ENCODE measurements around the gene ATP10A. TPM values are rescaled to one million over a fixed set of nuclear protein-coding genes. Genes with fewer than 3 reads are reported as not detected.

Gene ATP10A
- polyA plus RNA-seq, 1 donor from 2014 or later: not detected

DNA sequence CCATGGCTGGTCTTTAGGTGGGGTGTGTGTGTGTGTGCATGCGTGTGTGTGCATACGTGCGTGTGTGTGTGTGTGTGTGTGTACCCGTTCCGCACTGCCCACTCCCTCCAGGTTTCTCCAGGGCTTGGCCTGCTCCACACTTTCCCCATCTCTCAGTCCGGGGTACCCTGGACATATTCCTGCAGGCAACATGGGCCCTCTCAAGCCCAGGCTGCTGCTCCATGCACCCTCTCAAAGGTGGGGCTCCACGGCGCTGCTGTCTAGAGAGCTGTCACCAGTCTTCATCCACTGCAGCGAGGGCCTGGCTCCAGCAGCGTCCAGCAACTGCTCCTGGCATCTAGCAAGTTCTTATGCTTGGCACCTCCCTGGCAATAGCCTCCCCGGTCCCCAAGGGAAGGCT, 86.1 kb downstream of the ATP10A start:
- H3K9ac ChIP-seq (ENCODE audit: low read length): no peak overlapping the region
- no peak overlapping the region for H2AFZ ChIP-seq (ENCODE audit: low read depth, low read length)
- TF ChIP-seq EP300 (conservative IDR thresholded peaks at IDR 0.05; ENCODE audit: poor library complexity, severe bottlenecking): no peak
- TF ChIP-seq RAD21 (conservative IDR thresholded peaks at IDR 0.05): no peak
- TF ChIP-seq REST (IDR thresholded peaks at IDR 0.05; ENCODE audit: borderline replicate concordance): no peak
- TF ChIP-seq SMC3 (conservative IDR thresholded peaks at IDR 0.05; ENCODE audit: poor library complexity): no peak
- no peak for TF ChIP-seq TAF1 (IDR thresholded peaks at IDR 0.05; ENCODE audit: low read depth)
- no peak for TF ChIP-seq CTCF (IDR thresholded peaks at IDR 0.05; ENCODE audit: poor library complexity, severe bottlenecking)
- no peak overlapping the region for H3K4me2 ChIP-seq (ENCODE audit: low read length)
- H3F3A ChIP-seq (ENCODE audit: insufficient read depth, low read length, poor library complexity, severe bottlenecking): no peaks in the 10 kb centered on the region
- no peak overlapping the region for H3K4me3 ChIP-seq (ENCODE audit: low read length)
- H3K36me3 ChIP-seq (ENCODE audit: insufficient read depth, low read length): no peaks in the 10 kb centered on the region
- H3K79me2 ChIP-seq (replicated peaks; ENCODE audit: insufficient read depth, low read length): no peaks in the 10 kb centered on the region
- H3K9me2 ChIP-seq (ENCODE audit: insufficient read depth, low read length): no peaks in the 10 kb centered on the region
- H3K27me3 ChIP-seq (ENCODE audit: insufficient read depth, low read depth, low read length): no peaks in the 10 kb centered on the region
- H3K27ac ChIP-seq (ENCODE audit: low read length): no peak overlapping the region
- no peaks in the 10 kb centered on the region for H4K20me1 ChIP-seq (ENCODE audit: insufficient read depth)
- no peaks in the 10 kb centered on the region for H3K9me3 ChIP-seq (ENCODE audit: low read length)

DNA sequence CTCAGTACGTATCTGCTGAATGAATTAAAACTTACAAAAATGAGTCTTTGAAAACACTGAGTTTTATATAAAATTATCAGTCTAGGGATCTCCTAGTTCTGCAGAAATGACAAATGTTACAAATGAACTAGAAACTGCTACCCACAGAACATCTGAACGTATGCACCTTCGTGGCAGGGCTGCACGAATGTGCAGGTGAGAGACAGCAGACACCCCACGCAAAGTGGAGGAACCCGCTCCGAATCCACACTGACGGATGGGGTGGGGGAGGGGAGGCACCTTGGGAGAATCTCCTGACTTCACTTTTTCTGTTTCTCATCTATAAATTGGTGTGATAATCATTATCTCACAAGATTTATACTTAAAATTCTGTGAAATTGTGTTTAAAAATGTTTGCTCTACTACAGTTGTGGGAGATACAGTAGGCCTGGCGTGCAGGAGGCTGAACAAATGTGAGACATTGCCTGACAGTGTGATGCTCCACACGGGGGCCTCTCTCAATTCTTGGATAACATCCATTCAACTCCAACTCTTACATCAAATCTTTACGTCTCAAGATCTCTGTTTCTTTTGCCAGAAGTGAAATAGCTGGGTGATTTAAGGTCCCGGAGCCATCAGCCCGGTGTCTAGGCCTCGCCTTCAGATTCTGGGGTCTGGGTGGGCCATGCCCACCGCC, 86.9 kb downstream of the ATP10A start:
- Histone ChIP-seq H3K4me2 (ENCODE audit: low read length) (no peak overlapping the region), H3K9me2 (ENCODE audit: insufficient read depth, low read length) (no peaks in the 10 kb centered on the region), H3K36me3 (ENCODE audit: insufficient read depth, low read length) (no peaks in the 10 kb centered on the region), H3K4me3 (ENCODE audit: low read length) (no peak overlapping the region), H3K27me3 (ENCODE audit: insufficient read depth, low read depth, low read length) (no peaks in the 10 kb centered on the region), H3K79me2 (replicated peaks; ENCODE audit: insufficient read depth, low read length) (no peaks in the 10 kb centered on the region), H3F3A (ENCODE audit: insufficient read depth, low read length, poor library complexity, severe bottlenecking) (no peaks in the 10 kb centered on the region), H3K9ac (ENCODE audit: low read length) (no peak overlapping the region), H3K27ac (ENCODE audit: low read length) (no peak overlapping the region), H2AFZ (ENCODE audit: low read depth, low read length) (no peak overlapping the region), H3K9me3 (ENCODE audit: low read length) (no peaks in the 10 kb centered on the region), H4K20me1 (ENCODE audit: insufficient read depth) (no peaks in the 10 kb centered on the region)
- no peak for TF ChIP-seq RAD21 (conservative IDR thresholded peaks at IDR 0.05)
- no peak for TF ChIP-seq MXI1 (conservative IDR thresholded peaks at IDR 0.05; ENCODE audit: poor library complexity, severe bottlenecking)
- no peak for TF ChIP-seq SMC3 (conservative IDR thresholded peaks at IDR 0.05; ENCODE audit: poor library complexity)
- TF ChIP-seq TAF1 (IDR thresholded peaks at IDR 0.05; ENCODE audit: low read depth): no peak
- no peak for TF ChIP-seq EZH2 (IDR thresholded peaks at IDR 0.05; ENCODE audit: borderline replicate concordance, insufficient read depth, low read length, poor library complexity, severe bottlenecking)

All from neural cell (in vitro differentiated cells).